ENCODE measurements around the gene HSD17B11. TPM values are rescaled to one million over a fixed set of nuclear protein-coding genes. Genes with fewer than 3 reads are reported as not detected.
"Not testable (repeated sequence)": the region's sequence is repeated elsewhere in the genome, so short reads cannot be mapped to it uniquely, and the experiment has no call there.

Gene HSD17B11
- total RNA-seq, 1 experiment from 2014 or later, result 13.6 TPM

GRCh38 chr4:87406462-87406861, 15.5 kb upstream of the HSD17B11 start:
- DNase-seq (ENCODE audit: low read depth), result no peak

GRCh38 chr4:87405211-87405820, 14.3 kb upstream of the HSD17B11 start:
- no peak for DNase-seq (ENCODE audit: low read depth)

- not testable (repeated sequence) for DNase-seq (ENCODE audit: low read depth)
Observed at GRCh38 chr4:87403732-87404131, 12.7 kb upstream of the HSD17B11 start.

GRCh38 chr4:87399954-87400353, 9.0 kb upstream of the HSD17B11 start:
- DNase-seq (ENCODE audit: low read depth), result no peak

GRCh38 chr4:87399148-87399547, 8.2 kb upstream of the HSD17B11 start:
- no peak for DNase-seq (ENCODE audit: low read depth)

GRCh38 chr4:87395851-87396250, 4.9 kb upstream of the HSD17B11 start:
- DNase-seq (ENCODE audit: low read depth), result not testable (repeated sequence)

- DNase-seq (ENCODE audit: low read depth), result not testable (repeated sequence)
Observed at GRCh38 chr4:87395073-87395472, 4.1 kb upstream of the HSD17B11 start.

- DNase-seq (ENCODE audit: low read depth), result no peak
Observed at GRCh38 chr4:87392183-87392582, 1.2 kb upstream of the HSD17B11 start.

- DNase-seq (ENCODE audit: low read depth), result no peak
Observed at GRCh38 chr4:87391576-87392054, 627 bp upstream of the HSD17B11 start.

- DNase-seq (ENCODE audit: low read depth), result no peak
Observed at GRCh38 chr4:87390551-87390890, 467 bp downstream of the HSD17B11 start.

- not testable (repeated sequence) for DNase-seq (ENCODE audit: low read depth)
Observed at GRCh38 chr4:87390055-87390454, 933 bp downstream of the HSD17B11 start.

- DNase-seq (ENCODE audit: low read depth), result no peak
Observed at GRCh38 chr4:87388901-87389300, 2.1 kb downstream of the HSD17B11 start.

- DNase-seq (ENCODE audit: low read depth), result no peak
Observed at GRCh38 chr4:87387237-87387636, 3.8 kb downstream of the HSD17B11 start.

- DNase-seq (ENCODE audit: low read depth), result not testable (repeated sequence)
Observed at GRCh38 chr4:87384466-87385132, 6.4 kb downstream of the HSD17B11 start.

GRCh38 chr4:87382931-87383330, 8.1 kb downstream of the HSD17B11 start:
- DNase-seq (ENCODE audit: low read depth), result no peak

GRCh38 chr4:87382116-87382515, 8.9 kb downstream of the HSD17B11 start:
- DNase-seq (ENCODE audit: low read depth), result no peak

- DNase-seq (ENCODE audit: low read depth), result no peak
Observed at GRCh38 chr4:87377816-87378215, 13.2 kb downstream of the HSD17B11 start.

GRCh38 chr4:87375719-87376291, 15.2 kb downstream of the HSD17B11 start:
- peak; percentile 54 for DNase-seq (ENCODE audit: low read depth)

GRCh38 chr4:87370068-87370467, 20.9 kb downstream of the HSD17B11 start:
- DNase-seq (ENCODE audit: low read depth), result no peak

GRCh38 chr4:87366521-87367162, 24.3 kb downstream of the HSD17B11 start:
- DNase-seq (ENCODE audit: low read depth), result no peak

- DNase-seq (ENCODE audit: low read depth), result no peak
Observed at GRCh38 chr4:87365348-87365747, 25.6 kb downstream of the HSD17B11 start.

- peak; percentile 11 for DNase-seq (ENCODE audit: low read depth)
Observed at GRCh38 chr4:87363552-87363951, 27.4 kb downstream of the HSD17B11 start.

Data from HT1080 (cell line).